WTC11 (cell line): ENCODE measurements around the gene VTI1A.

Source experiments
- CTCF ChIP-seq: fragments of 200-600 bp; IDR thresholded peaks from 2 replicates; pipeline ENCODE4 v1.8.0; 2022; ENCODE audit warnings: antibody characterized with exemption
- E2F4 ChIP-seq: sonication (generic); formaldehyde crosslinking; IDR thresholded peaks from 2 replicates; pipeline ENCODE4 v1.8.1; 2022; ENCODE audit warnings: low read depth, mild to moderate bottlenecking, moderate library complexity, missing genetic modification reagents, borderline replicate concordance
- TEAD4 ChIP-seq: sonication (generic); formaldehyde crosslinking; IDR thresholded peaks from 2 replicates; pipeline ENCODE4 v1.8.0; 2022; ENCODE audit warnings: mild to moderate bottlenecking, missing genetic modification reagents
- TF ChIP-seq, protein P1 (sequence below): sonication (generic); formaldehyde crosslinking; IDR thresholded peaks from 2 replicates; pipeline ENCODE4 v1.8.1; 2022; ENCODE audit warnings: low read depth, missing genetic modification reagents, borderline replicate concordance

GRCh38 chr10:112658465-112658864, 211.4 kb downstream of the VTI1A start:
- TF ChIP-seq CTCF: no peak
- TF ChIP-seq E2F4 (CRISPR knock-in tag): no peak
- TF ChIP-seq, protein P1, sequence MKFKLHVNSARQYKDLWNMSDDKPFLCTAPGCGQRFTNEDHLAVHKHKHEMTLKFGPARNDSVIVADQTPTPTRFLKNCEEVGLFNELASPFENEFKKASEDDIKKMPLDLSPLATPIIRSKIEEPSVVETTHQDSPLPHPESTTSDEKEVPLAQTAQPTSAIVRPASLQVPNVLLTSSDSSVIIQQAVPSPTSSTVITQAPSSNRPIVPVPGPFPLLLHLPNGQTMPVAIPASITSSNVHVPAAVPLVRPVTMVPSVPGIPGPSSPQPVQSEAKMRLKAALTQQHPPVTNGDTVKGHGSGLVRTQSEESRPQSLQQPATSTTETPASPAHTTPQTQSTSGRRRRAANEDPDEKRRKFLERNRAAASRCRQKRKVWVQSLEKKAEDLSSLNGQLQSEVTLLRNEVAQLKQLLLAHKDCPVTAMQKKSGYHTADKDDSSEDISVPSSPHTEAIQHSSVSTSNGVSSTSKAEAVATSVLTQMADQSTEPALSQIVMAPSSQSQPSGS (CRISPR knock-in tag): no peak
- TF ChIP-seq TEAD4 (CRISPR knock-in tag): no peak
